ENCODE measurements around the gene ZC3H7B.

ZC3H7B gene

GRCh38 chr22:41377846-41378245 is 76.5 kb downstream of the ZC3H7B start:
- Histone ChIP-seq H3K36me3 (no peaks in the 10 kb centered on the region), H3K4me1 (ENCODE audit: control insufficient read depth in 1 of 2, insufficient read depth in 1 of 2, low read depth in 1 of 2, low read length in 1 of 2) (peaks cover 9 to 16% of the 10 kb centered on the region in 2 experiments), H3K27me3 (peaks cover 7% of the 10 kb centered on the region), H3K4me3 (ENCODE audit: low read depth in 1 of 2, low read length in 1 of 2) (no peak overlapping the region), H3K27ac (no peak overlapping the region), H3K9me3 (no peaks in the 10 kb centered on the region)
- no peak for TF ChIP-seq CTCF (IDR thresholded peaks at IDR 0.05)

- Histone ChIP-seq H3K27ac (peak overlapping the region; percentile 79), H3K9me3 (no peaks in the 10 kb centered on the region), H3K27me3 (peaks cover 7% of the 10 kb centered on the region), H3K4me1 (ENCODE audit: control insufficient read depth in 1 of 2, insufficient read depth in 1 of 2, low read depth in 1 of 2, low read length in 1 of 2) (peaks cover 9 to 16% of the 10 kb centered on the region in 2 experiments), H3K36me3 (no peaks in the 10 kb centered on the region), H3K4me3 (ENCODE audit: low read depth in 1 of 2, low read length in 1 of 2) (peak overlapping the region; percentile 71 to 96)
- no peak for TF ChIP-seq CTCF (IDR thresholded peaks at IDR 0.05)
These were observed 79.6 kb downstream of the ZC3H7B start for GRCh38 chr22:41380993-41381328.

GRCh38 chr22:41381329-41382097 is 80.2 kb downstream of the ZC3H7B start, which contains the start of gene TEF:
Gene TEF, plus strand, starts transcription at chr22:41381942. Its CDS starts 103 bp downstream, at chr22:41382045.
- no peaks in the 10 kb centered on the region for H3K36me3 ChIP-seq
- peaks cover 9 to 16% of the 10 kb centered on the region in 2 experiments for H3K4me1 ChIP-seq (ENCODE audit: control insufficient read depth in 1 of 2, insufficient read depth in 1 of 2, low read depth in 1 of 2, low read length in 1 of 2)
- peaks cover 7% of the 10 kb centered on the region for H3K27me3 ChIP-seq
- H3K4me3 ChIP-seq (ENCODE audit: low read depth in 1 of 2, low read length in 1 of 2) = peak within 1 kb of the TSS; percentile 71 to 96
- H3K9me3 ChIP-seq = no peaks in the 10 kb centered on the region
- peak within 1 kb of the TSS; percentile 79 for H3K27ac ChIP-seq
- TF ChIP-seq CTCF (IDR thresholded peaks at IDR 0.05) = no peak

- peak overlapping the region; percentile 71 to 96 for H3K4me3 ChIP-seq (ENCODE audit: low read depth in 1 of 2, low read length in 1 of 2)
- H3K27ac ChIP-seq = peak overlapping the region; percentile 79
- peaks cover 7% of the 10 kb centered on the region for H3K27me3 ChIP-seq
- no peaks in the 10 kb centered on the region for H3K9me3 ChIP-seq
- TF ChIP-seq CTCF (IDR thresholded peaks at IDR 0.05) = no peak
- H3K36me3 ChIP-seq = no peaks in the 10 kb centered on the region
- H3K4me1 ChIP-seq (ENCODE audit: control insufficient read depth in 1 of 2, insufficient read depth in 1 of 2, low read depth in 1 of 2, low read length in 1 of 2) = peaks cover 9 to 16% of the 10 kb centered on the region in 2 experiments
These were observed 80.8 kb downstream of the ZC3H7B start for GRCh38 chr22:41382098-41382578.

GRCh38 chr22:41382610-41383009 is 81.3 kb downstream of the ZC3H7B start:
- Histone ChIP-seq H3K4me1 (ENCODE audit: control insufficient read depth in 1 of 2, insufficient read depth in 1 of 2, low read depth in 1 of 2, low read length in 1 of 2) (peaks cover 9 to 16% of the 10 kb centered on the region in 2 experiments), H3K4me3 (ENCODE audit: low read depth in 1 of 2, low read length in 1 of 2) (peak overlapping the region; percentile 71 to 96), H3K27me3 (peaks cover 7% of the 10 kb centered on the region), H3K27ac (no peak overlapping the region), H3K36me3 (no peaks in the 10 kb centered on the region), H3K9me3 (no peaks in the 10 kb centered on the region)
- no peak for TF ChIP-seq CTCF (IDR thresholded peaks at IDR 0.05)
